Osteoblast (primary cell): ENCODE results near the gene RAF1. TPM values are rescaled to one million over a fixed set of nuclear protein-coding genes. Genes with fewer than 3 reads are reported as not detected.

Experiments used
- DNase-seq: peaks from one replicate; pipeline ENCODE4 v3.0.0; 2011; ENCODE audit warnings: low spot score, mixed read lengths; ENCODE audit not compliant: insufficient read length; ENCODE audit errors: missing footprints
- H2AFZ ChIP-seq: 2 replicates; pipeline ENCODE4 v1.6.0; 2011; ENCODE audit warnings: mild to moderate bottlenecking, low read length
- H3K27ac ChIP-seq: 2 replicates; pipeline ENCODE4 v1.5.1; 2011; ENCODE audit warnings: mild to moderate bottlenecking, low read depth, low read length, moderate library complexity
- H3K27me3 ChIP-seq: 2 replicates; pipeline ENCODE4 v1.6.0; 2012; ENCODE audit warnings: mild to moderate bottlenecking, control low read depth, inconsistent platforms, low read length, moderate library complexity; ENCODE audit not compliant: insufficient read depth
- H3K36me3 ChIP-seq: 2 replicates; pipeline ENCODE4 v1.5.1; 2011; ENCODE audit warnings: mild to moderate bottlenecking, low read length, control low read depth, moderate library complexity; ENCODE audit not compliant: insufficient read depth
- H3K4me1 ChIP-seq: 2 replicates; pipeline ENCODE4 v1.5.1; 2011; ENCODE audit warnings: mild to moderate bottlenecking, low read length, control low read depth, moderate library complexity; ENCODE audit not compliant: insufficient read depth
- H3K4me2 ChIP-seq: 2 replicates; pipeline ENCODE4 v1.6.0; 2011; ENCODE audit warnings: mild to moderate bottlenecking, low read length; ENCODE audit not compliant: insufficient read depth
- H3K4me3 ChIP-seq: fragments of 200-600 bp; sonication (generic); 3 replicates; pipeline ENCODE4 v1.5.1; 2012; ENCODE audit warnings: mild to moderate bottlenecking, low read length, inconsistent platforms; ENCODE audit not compliant: insufficient read depth
- H3K79me2 ChIP-seq: 2 replicates; pipeline ENCODE4 v1.6.0; 2012; ENCODE audit warnings: mild to moderate bottlenecking, low read length, control low read depth, inconsistent platforms; ENCODE audit not compliant: insufficient read depth
- H3K9me3 ChIP-seq: 2 replicates; pipeline ENCODE4 v1.5.1; 2011; ENCODE audit warnings: low read depth, low read length, control low read depth
- H4K20me1 ChIP-seq: 2 replicates; pipeline ENCODE4 v1.6.0; 2012; ENCODE audit warnings: mild to moderate bottlenecking, low read length, control low read depth; ENCODE audit not compliant: insufficient read depth
- total RNA-seq: library from RNA; depleted of rRNA; stranded (reverse); fragments of >200 nt; gene quantifications from 2 replicates; pipeline ENCODE4 v1.2.3, GENCODE V29; 2012
- TF ChIP-seq, protein P1 (sequence below): IDR thresholded peaks from 2 replicates; pipeline ENCODE4 v1.5.1; 2011; ENCODE audit warnings: mild to moderate bottlenecking, low read depth, low read length, moderate library complexity; ENCODE audit errors: extremely low read depth

Gene RAF1
- total RNA-seq, 1 donor = 118 TPM

DNA sequence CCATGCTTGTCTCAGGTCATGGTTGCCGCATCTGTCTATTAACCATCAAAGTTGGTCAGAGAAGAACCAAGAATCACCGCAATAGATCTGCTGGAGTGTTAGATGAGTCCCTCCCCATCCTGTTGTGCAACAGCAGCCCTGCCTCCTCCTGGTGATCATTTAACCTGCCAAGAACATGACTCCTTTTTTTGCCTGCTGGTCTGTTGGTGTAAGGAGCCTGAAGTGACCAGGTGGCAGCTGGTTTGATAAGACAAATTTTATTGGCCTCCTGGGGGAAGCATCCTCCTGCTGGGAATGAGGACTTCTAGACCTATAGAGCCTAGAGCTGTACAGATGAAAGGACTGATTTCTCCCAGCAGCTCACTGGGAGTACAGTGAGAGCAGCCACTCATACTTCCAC, 43.5 kb upstream of the RAF1 start:
- Histone ChIP-seq H3K27ac (no peak overlapping the region), H3K79me2 (no peaks in the 10 kb centered on the region), H3K9me3 (no peaks in the 10 kb centered on the region), H3K36me3 (no peaks in the 10 kb centered on the region), H2AFZ (no peak overlapping the region), H3K4me1 (peaks cover 17% of the 10 kb centered on the region), H3K4me3 (no peak overlapping the region), H4K20me1 (no peaks in the 10 kb centered on the region), H3K4me2 (no peak overlapping the region), H3K27me3 (peaks cover 14% of the 10 kb centered on the region)
- DNase-seq = no peak
- TF ChIP-seq, protein P1, sequence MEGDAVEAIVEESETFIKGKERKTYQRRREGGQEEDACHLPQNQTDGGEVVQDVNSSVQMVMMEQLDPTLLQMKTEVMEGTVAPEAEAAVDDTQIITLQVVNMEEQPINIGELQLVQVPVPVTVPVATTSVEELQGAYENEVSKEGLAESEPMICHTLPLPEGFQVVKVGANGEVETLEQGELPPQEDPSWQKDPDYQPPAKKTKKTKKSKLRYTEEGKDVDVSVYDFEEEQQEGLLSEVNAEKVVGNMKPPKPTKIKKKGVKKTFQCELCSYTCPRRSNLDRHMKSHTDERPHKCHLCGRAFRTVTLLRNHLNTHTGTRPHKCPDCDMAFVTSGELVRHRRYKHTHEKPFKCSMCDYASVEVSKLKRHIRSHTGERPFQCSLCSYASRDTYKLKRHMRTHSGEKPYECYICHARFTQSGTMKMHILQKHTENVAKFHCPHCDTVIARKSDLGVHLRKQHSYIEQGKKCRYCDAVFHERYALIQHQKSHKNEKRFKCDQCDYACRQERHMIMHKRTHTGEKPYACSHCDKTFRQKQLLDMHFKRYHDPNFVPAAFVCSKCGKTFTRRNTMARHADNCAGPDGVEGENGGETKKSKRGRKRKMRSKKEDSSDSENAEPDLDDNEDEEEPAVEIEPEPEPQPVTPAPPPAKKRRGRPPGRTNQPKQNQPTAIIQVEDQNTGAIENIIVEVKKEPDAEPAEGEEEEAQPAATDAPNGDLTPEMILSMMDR = no peak

DNA sequence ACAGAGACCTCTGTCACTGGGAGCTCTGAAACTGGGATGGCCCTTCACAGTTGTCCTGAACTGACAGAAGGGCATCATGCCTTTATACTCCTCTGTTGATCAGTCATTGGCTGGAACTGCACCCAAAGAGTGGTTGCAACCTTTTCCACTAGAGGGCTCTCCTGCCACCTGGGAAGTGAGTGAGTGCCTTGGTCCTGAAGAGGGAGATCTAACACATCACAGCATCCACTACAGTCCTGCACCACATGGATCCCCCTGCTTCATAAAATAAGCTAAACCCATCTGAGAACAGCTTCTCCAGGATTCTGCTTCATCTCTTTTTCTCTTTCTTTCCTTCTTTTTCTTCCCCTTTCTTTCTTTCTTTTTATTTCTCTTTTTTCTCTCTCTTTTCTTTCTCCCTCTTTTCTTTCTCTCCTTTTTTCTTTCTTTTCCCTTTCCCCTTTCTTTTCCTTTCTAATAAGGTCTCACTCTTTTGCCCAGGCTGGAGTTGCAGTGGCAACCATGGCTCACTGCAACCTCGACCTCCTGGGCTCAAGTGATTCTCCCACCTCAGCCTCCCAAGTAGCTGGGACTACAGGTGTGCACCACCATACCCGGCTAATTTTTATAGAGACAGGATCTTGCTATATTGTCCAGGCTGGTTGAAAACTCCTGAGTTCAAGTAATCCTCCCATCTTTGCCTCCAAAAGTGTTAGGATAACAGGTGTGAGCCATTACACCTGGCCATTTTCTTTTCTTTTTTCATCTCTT, 42.8 kb upstream of the RAF1 start:
- H3K79me2 ChIP-seq = no peaks in the 10 kb centered on the region
- H3K4me1 ChIP-seq = peaks cover 17% of the 10 kb centered on the region
- H3K4me2 ChIP-seq = no peak overlapping the region
- TF ChIP-seq, protein P1 = peak; percentile 89
- no peaks in the 10 kb centered on the region for H4K20me1 ChIP-seq
- H3K4me3 ChIP-seq = no peak overlapping the region
- H3K27me3 ChIP-seq = peaks cover 12% of the 10 kb centered on the region
- no peak overlapping the region for H2AFZ ChIP-seq
- H3K36me3 ChIP-seq = no peaks in the 10 kb centered on the region
- no peak for DNase-seq
- H3K9me3 ChIP-seq = no peaks in the 10 kb centered on the region
- H3K27ac ChIP-seq = no peak overlapping the region

- DNase-seq = no peak
- H3K79me2 ChIP-seq = no peaks in the 10 kb centered on the region
- TF ChIP-seq, protein P1 = no peak
- no peak overlapping the region for H2AFZ ChIP-seq
- no peaks in the 10 kb centered on the region for H3K9me3 ChIP-seq
- H4K20me1 ChIP-seq = no peaks in the 10 kb centered on the region
- H3K4me1 ChIP-seq = peaks cover 17% of the 10 kb centered on the region
- no peaks in the 10 kb centered on the region for H3K36me3 ChIP-seq
- no peak overlapping the region for H3K4me2 ChIP-seq
- H3K27me3 ChIP-seq = peaks cover 12% of the 10 kb centered on the region
- H3K27ac ChIP-seq = no peak overlapping the region
- H3K4me3 ChIP-seq = no peak overlapping the region
Observed at GRCh38 chr3:12705981-12706380, 42.1 kb upstream of the RAF1 start.

DNA sequence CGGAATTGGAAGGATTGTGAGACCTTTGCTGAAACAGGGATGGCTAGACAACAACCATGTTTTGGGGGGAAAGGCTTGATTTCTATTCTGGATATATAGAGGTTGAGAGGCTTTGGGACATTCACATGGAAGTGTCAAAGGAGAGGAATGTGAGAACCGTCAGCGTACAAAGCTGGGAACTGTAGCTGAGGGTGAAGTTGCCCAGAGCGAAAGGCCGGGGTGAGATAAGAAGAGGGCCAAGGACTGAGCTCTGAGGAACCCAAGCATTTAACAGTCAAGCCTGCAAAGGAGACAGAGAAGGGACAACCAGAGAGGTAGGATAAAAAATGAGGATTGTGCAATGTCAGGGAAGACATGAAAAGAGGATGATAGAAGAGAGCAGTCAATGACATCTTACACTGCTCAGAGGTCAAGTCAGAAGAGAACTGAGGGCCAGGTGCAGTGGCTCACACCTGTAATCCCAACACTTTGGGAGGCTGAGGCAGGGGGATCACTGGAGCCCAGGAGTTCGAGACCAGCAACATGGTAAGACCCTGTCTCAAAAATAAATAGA, 41.5 kb upstream of the RAF1 start:
- H3K36me3 ChIP-seq = no peaks in the 10 kb centered on the region
- H3K9me3 ChIP-seq = no peaks in the 10 kb centered on the region
- no peak overlapping the region for H3K4me2 ChIP-seq
- H3K79me2 ChIP-seq = no peaks in the 10 kb centered on the region
- no peak for DNase-seq
- peaks cover 10% of the 10 kb centered on the region for H3K27me3 ChIP-seq
- TF ChIP-seq, protein P1 = no peak
- peaks cover 17% of the 10 kb centered on the region for H3K4me1 ChIP-seq
- H4K20me1 ChIP-seq = no peaks in the 10 kb centered on the region
- no peak overlapping the region for H3K27ac ChIP-seq
- no peak overlapping the region for H2AFZ ChIP-seq
- H3K4me3 ChIP-seq = no peak overlapping the region
